HG03060 (cell line): ENCODE data around the gene AK5.

Experiments
- ATAC-seq: cut with Tn5 transposase; IDR thresholded peaks from one replicate; pipeline ENCODE4 v1.9.1; 2021; ENCODE audit warnings: low read depth, moderate number of reproducible peaks; ENCODE audit not compliant: unreplicated experiment

AK5 gene, protein sequence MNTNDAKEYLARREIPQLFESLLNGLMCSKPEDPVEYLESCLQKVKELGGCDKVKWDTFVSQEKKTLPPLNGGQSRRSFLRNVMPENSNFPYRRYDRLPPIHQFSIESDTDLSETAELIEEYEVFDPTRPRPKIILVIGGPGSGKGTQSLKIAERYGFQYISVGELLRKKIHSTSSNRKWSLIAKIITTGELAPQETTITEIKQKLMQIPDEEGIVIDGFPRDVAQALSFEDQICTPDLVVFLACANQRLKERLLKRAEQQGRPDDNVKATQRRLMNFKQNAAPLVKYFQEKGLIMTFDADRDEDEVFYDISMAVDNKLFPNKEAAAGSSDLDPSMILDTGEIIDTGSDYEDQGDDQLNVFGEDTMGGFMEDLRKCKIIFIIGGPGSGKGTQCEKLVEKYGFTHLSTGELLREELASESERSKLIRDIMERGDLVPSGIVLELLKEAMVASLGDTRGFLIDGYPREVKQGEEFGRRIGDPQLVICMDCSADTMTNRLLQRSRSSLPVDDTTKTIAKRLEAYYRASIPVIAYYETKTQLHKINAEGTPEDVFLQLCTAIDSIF

DNA sequence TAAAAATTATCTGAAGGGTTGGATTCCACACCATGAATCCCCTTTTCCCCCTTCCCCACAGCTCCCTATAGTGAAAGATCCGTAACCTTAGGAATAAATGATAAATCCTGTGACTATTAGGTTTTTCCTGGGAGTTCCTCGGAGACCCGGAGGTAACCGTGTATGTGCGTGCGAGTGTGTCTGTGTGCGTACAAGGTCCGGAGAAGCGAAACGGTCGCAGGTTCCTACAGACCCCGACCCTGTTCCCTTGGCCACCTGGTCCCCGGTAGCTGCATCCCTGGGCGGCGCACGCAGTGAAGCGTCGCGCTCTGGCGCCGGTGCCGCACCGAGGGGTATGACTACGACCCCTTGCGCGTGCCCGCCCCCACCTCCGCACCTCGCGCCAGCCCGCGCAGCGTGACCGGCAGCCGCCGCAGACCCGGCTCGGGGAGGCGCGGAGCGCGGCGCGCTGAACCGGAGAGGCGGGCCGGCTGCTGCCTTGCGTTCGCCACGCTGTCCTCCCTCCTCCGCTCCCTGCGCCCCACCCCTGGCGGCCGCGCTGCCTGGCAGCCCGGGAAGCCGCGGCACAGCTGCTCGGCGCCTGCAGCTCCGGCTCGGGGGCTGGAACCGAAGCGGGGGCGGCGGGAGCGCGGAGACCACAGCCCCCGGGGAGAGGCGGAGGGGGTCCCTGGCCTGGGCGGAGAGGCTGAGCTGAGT, at the start of gene AK5:
TSS of gene AK5 (plus strand) at position 529 of the 696 bp plus-strand sequence. CDS start 295 bp downstream, outside the sequence.
- ATAC-seq = no peak

GRCh38 chr1:77232829-77233228, 49.0 kb upstream of the AK5 start:
- no peak for ATAC-seq

- ATAC-seq = no peak
These were observed 47.7 kb upstream of the AK5 start for GRCh38 chr1:77234096-77234495.

GRCh38 chr1:77234943-77235342, 46.9 kb upstream of the AK5 start:
- no peak for ATAC-seq

DNA sequence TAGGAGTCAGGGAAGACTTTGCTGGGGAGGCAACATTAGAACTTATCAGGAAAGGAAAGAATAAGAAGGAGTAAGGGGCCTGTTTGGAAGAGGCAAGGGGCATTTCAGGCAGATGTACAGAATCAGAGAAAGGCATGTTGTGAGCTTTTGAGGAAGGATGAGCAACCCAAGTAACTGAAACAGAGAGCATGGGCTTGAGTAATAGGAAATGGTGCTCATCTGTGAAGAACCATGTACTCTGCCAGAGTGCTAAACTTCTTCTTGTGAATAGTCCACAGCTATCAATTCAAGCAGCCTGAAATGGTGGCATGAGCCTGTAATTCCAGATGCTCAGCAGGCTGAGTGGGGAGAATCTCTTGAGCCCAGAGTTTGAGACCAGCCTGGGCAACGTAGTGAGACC, 43.4 kb upstream of the AK5 start:
- no peak for ATAC-seq

- ATAC-seq = no peak
These were observed 42.5 kb upstream of the AK5 start for GRCh38 chr1:77239311-77239710.

- no peak for ATAC-seq
These were observed 36.0 kb upstream of the AK5 start for GRCh38 chr1:77245830-77246229.

DNA sequence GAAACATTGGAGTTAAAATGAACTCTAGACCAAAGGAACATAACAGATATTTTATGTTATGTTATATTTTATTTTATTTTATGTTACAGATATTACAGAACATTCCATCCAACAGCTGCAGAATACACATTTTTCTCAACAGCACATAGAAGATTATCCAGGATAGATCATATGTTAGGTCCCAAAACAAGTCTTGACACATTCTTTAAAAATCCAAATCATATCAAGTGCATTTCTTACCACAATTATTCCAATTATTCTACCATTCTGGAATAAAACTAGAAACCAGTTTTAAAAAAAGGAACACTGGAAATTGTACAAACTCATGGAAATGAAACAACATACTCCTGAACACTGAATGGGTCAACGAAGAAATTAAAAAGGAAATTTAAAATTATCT, 31.7 kb upstream of the AK5 start:
- ATAC-seq = no peak

DNA sequence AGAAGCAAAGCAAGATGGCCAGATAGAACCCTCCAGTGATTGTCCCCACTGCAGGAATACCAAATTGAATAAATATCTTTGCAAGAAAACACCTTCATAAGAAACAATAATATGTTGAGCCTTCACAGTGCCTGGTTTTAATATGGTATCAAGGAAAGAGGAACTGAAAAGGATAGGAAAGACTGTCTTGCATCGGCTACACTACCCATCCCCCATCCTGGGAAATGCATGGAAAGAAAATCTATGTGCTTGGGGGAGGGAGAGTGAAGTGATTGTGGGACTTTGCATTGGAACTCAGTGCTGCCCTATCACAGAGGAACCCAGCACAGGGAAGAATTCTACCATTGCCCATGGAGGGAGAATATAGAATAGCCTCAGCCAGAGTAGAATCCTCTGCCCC, 28.6 kb upstream of the AK5 start:
- ATAC-seq = no peak

GRCh38 chr1:77263708-77264107, 18.1 kb upstream of the AK5 start:
- no peak for ATAC-seq

GRCh38 chr1:77265180-77265579, 16.6 kb upstream of the AK5 start:
- no peak for ATAC-seq

- ATAC-seq = no peak
These were observed 14.8 kb upstream of the AK5 start for GRCh38 chr1:77267035-77267434.

- no peak for ATAC-seq
These were observed 9.8 kb upstream of the AK5 start for GRCh38 chr1:77271852-77272580.

DNA sequence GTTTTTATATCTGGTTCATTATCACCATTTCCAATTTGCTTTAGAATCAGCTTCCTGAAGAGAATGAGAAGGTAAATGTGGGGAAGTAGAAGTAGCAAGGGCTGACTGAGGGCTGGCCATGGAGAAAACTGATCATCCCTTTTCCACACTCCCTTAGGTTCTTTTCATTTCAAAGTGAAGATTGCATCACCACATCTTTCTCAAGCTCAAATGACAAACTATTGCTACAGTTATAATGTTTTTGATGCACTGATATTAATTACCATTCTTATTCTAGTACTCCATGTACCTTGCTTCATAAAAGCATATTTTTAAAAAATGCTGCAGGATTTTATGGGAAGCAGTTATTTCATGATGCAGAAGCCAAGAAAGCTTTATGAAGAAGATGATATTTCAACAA, 7.9 kb upstream of the AK5 start:
- ATAC-seq = no peak

- ATAC-seq = no peak
These were observed 6.6 kb upstream of the AK5 start for GRCh38 chr1:77275194-77275593.

GRCh38 chr1:77276941-77277340, 4.9 kb upstream of the AK5 start:
- no peak for ATAC-seq

GRCh38 chr1:77279929-77280328, 1.9 kb upstream of the AK5 start:
- ATAC-seq = no peak

DNA sequence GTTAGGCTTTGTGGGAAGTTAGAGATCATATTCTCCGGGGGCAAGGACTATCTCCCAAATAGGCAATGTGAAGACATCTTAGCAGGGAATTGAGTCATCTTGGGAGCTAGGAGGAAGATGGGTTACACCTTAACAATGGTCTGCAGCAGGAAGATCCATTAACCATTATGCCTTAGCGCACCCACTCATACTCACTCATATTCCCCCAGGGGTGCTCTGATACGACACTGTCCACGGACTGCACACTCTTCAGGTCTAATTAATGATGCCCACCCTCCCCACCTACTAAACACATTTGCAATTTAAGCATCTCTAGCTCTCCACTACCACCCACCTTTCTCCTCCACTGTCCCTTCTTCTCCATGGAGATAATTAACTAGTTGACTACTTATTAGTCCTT, 857 bp upstream of the AK5 start:
- no peak for ATAC-seq

DNA sequence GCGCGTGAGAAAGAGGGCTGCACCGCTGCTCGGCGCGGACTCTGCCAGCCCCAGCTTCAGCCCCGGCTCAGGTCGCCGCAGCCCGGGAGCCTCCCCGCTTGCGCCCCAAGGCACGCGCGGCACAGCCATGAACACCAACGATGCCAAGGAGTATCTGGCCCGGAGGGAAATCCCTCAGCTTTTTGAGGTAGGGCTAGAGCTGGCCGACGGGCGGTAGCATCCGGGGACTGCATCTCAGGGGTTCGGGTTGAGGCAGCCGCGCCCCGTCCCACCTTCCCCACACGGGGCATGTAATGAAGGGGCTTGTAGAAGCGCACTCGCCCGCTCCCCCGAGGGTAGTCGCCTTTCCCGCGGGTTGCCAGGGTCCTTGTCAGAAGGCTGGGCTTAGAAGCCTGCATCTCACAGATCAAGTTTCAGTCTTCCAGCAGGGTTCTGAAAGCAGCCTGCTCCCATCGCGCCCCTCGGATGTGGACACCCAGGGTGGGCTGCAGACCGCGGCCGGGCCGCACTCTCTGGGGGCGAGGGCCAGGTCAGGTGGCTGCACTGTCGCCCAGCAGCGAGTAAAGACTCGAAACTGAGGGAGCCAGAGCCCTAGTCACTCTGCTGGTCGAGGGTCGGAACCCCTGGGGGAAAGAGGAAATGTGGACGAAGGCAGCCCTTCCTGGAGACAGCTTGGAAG, 507 bp downstream of the AK5 start:
- no peak for ATAC-seq

DNA sequence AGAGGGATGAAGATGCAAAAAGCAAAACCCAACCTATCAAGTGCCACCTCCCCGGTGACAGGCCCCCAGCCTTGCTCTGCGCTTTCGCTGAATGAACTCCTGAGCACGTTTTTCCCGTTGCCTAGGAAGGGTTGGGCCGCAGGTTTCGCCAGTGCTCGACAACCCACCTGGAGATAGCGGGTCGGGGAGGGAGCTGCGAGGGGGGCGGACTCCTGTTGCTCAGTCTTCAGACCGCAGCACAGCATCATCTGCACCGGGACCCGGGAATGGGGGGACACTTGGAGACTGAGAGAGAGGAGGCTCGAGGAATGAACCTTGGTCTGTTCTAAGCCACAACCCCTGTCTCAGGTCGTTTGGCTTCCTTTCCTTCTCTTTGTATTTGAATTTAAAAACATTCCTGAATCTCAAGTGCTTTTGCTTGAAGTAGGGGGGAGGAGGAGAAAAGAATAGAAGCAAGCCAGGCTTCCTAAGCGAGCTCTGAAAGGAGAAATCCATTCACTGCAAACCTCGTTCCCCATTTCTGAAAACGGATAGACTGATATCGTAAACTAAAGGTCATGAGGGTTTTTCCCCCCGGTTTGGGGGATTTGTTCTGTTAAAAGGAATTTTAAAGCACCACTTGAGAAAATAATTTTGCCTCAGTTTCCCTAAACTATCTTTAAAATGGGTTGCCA, 1.2 kb downstream of the AK5 start:
- ATAC-seq = no peak
